Erythroblast (primary cell): Measurements from ENCODE around the gene RPL11.

Experiments used
- GATA1 ChIP-seq: IDR thresholded peaks from 2 replicates; pipeline ENCODE4 v1.6.1; 2011; ENCODE audit warnings: low read depth, mild to moderate bottlenecking, control low read depth, low read length, moderate library complexity
- POLR2A ChIP-seq: IDR thresholded peaks from 2 replicates; pipeline ENCODE4 v1.6.1; 2011; ENCODE audit warnings: mild to moderate bottlenecking, low read length

DNA sequence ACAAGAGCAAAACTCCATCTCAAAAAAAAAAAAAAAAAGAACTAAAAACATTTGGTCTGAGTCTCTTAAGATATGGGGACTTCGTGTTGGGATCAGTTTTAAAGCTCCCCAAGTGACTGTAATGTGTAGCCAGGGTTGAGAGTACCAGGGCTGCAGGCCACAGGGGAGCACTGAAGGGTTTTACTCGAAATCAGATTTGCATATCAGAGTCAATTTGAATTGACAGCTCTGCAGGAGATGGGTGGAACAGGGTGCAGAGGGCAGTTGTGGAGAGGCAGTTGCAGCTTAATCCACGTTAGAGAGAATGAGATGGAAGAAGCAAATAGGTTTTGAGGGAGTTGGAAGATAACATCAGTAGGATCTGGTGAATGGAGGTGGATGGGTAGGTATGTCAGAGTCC is 31.0 kb downstream of the RPL11 start:
- TF ChIP-seq POLR2A (no peak), GATA1 (no peak)
